Motor neuron (in vitro differentiated cells): ENCODE data around the gene MAD1L1. TPM values are rescaled to one million over a fixed set of nuclear protein-coding genes. Genes with fewer than 3 reads are reported as not detected.

Experiments used
- ATAC-seq, 8 experiments: fragments of 200-7000 bp; cut with Tn5 transposase; replicated peaks in 6 of 8; 2 replicates each; pipeline ENCODE4 v1.8.0; 2021; ENCODE audit warnings: mild to moderate bottlenecking in 8 of 8, moderate library complexity in 8 of 8
- H3K27ac ChIP-seq, 2 donors: fragments of 250-450 bp; sonication (Bioruptor Pico); 2 replicates each; pipeline ENCODE4 v1.9.0; 2021; ENCODE audit warnings: antibody characterized with exemption in 2 of 2, mild to moderate bottlenecking in 2 of 2, moderate library complexity in 1 of 2
- H3K4me1 ChIP-seq, 2 donors: fragments of 250-450 bp; sonication (Bioruptor Pico); replicated peaks in 1 of 2; 2 replicates each; pipeline ENCODE4 v1.6.1; 2021; ENCODE audit warnings: antibody characterized with exemption in 2 of 2, mild to moderate bottlenecking in 2 of 2, moderate library complexity in 1 of 2
- H3K4me3 ChIP-seq, 5 donors: fragments of 250-450 bp; sonication (Bioruptor Pico); 2 replicates each; pipeline ENCODE4 v1.9.0; 2021; ENCODE audit warnings: antibody characterized with exemption in 5 of 5, mild to moderate bottlenecking in 5 of 5, moderate library complexity in 4 of 5
- WGBS, 10 experiments: fragments of 450-650 bp; shearing (Covaris generic); methylation state at CpG; one replicate each; pipeline ENCODE4 v1.0.0; 2022; 5-methylcytosine and 5-hydroxymethylcytosine counted together
- in situ Hi-C, 9 experiments: fragments of 400-800 bp; cut with MboI; loops; one replicate each; pipeline ENCODE4 v1.15.0; 2021; ENCODE audit warnings: low sequenced_read_pairs in 9 of 9, low pct_unique_long_range_greater_than_20kb in 2 of 9; ENCODE audit not compliant: unreplicated experiment in 9 of 9
- total RNA-seq, 8 experiments: library from RNA; unstranded; fragments of 300-600 nt; gene quantifications; 2 replicates each; pipeline versions ENCODE4 v1.2.3 to v1.2.4, GENCODE V29; 2022

Gene MAD1L1
- 10 to 100 TPM; 24.0 to 68.8 (median 32.4) TPM for total RNA-seq

DNA sequence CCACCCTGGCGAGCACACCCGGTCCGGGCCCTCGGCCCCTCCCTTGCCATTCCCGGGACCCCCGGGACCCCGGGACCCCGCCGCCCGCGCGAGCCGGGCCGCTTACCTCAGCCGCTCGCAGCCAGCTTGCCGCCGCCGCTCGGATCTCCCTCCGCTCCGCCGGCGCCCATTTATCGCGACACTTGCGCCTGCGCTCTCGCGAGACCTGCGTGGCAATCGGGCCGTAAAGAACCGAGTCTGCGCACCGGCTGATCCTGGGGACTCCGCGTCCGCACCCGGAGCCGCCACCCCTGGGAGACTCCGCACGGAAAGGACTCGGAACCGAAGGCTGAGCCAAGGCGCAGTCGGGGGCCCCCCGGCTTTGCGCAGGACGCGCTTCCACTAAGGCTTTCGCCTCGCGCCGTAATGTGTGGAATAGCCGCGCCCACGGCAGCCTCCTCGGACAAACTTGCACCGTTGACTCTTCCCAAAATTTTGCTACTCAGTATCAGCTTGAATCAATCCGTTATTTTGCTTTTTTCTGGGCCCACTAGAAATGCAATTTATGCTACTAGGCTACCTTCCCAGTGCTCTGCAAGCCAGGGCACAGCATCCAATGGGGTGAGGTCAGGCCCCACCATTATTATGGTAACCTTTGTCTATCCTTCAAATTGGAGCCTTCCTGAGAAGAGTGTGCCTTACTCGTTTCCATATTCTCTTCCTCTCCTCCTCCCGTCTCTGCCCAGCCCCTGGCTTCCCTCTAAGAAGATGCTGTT, at the start of gene MAD1L1:
MAD1L1 (minus strand) TSS at position 180 of the 755 bp plus-strand sequence. CDS start 2,812 bp downstream, outside the sequence.
- ATAC-seq, result peak; percentile 84 to 96 (median 92)
- 0 to 2% (median 0%) methylated on average over 1 to 23 of the region's 63 CpGs; no CpG with 5 or more reads in 3 of the 10 experiments for WGBS, 10 experiments
- in situ Hi-C loops, result loop anchor here in 1 of 9 experiments (25.0 kb wide), 1 partner anchor 571 kb away; the partner anchor contains the start of gene ELFN1
- peaks cover 3 to 6% of the 10 kb centered on the region in 2 donors for H3K4me1 ChIP-seq
- peak within 1 kb of the TSS; percentile 62 to 67 for H3K27ac ChIP-seq
- peak within 1 kb of the TSS; percentile 65 to 92 (median 87) for H3K4me3 ChIP-seq

DNA sequence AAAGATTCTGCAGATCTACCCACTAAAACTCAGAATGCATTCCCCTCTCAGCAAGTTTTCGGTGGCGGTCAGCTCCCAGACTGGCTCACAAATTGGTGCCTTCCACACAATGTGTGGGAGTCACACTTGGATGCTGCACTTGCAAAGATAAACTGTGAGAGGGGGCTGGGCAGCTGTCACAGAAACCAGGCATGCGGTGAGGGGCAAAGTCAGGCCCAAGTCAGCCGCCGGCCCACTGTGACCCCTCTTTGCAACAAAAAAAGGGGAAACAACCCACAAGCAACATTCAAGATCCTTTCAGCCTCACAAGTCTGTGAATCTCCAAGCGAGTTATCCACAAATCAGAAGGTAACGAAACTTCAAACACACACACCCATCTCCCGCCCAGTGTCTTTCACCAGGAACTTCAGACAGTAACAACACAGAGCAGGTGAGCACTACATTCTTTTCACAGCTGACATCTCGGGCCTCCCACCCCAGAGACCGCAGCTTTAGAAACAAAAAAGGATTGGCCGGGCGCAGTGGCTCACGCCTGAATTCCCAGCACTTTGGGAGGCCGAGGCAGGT, 49.5 kb upstream of the MAD1L1 start:
- Histone ChIP-seq H3K4me1 (peaks cover 10 to 21% of the 10 kb centered on the region in 2 donors), H3K4me3 (no peak overlapping the region), H3K27ac (no peak overlapping the region)
- WGBS, 10 experiments, result 62 to 100% (median 80%) methylated on average over 1 to 5 of the region's 14 CpGs; no CpG with 5 or more reads in 5 of the 10 experiments
- in situ Hi-C loops, result no loop called here
- no peak for ATAC-seq

DNA sequence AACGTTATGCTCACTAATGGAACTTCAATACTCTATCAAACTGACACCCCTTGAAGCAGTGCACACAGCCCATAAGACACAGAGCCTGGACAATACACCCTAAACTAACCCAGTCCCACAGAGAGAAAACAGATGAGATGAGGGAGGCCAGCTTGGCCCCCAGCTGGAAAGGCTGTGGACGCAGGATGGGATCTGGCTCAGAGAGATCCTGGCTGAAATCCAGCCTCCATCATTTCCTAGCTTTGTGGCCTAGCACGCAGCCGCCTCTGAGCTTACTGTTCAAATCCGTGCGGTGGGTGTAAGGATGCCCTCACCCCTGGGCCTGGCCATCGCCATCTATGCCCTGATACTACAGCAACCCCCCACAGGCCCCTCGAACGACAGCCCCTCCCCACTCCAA, 48.8 kb upstream of the MAD1L1 start:
- Histone ChIP-seq H3K4me3 (no peak overlapping the region), H3K27ac (no peak overlapping the region), H3K4me1 (peaks cover 10 to 21% of the 10 kb centered on the region in 2 donors)
- 0 to 50% (median 34%) methylated on average over 1 of the region's 9 CpGs; no CpG with 5 or more reads in 4 of the 10 experiments for WGBS, 10 experiments
- in situ Hi-C loops, result no loop called here
- ATAC-seq, result peak in 5 of 8 experiments; percentile 18 to 49 (median 25)

DNA sequence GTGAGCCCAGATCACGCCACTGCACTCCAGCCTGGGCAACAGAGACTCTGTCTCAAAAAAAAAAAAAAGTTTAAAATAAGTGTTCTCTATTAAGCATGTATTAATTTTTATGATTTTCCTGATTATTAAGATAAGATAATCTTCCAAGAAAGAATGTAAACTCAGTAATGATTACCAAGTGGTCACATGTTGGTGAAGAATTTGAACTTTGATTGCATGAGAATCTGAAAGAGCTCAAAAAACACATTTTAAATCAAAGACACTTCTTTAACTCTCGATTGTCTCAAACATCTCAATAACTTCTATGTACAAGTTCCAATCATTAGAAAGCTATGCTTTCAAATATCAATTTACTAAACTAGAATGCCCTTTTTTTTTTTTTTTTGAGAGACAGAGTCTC, 47.7 kb upstream of the MAD1L1 start:
- WGBS, 10 experiments, result 67 to 100% (median 100%) methylated on average over 1 to 2 of the region's 2 CpGs; no CpG with 5 or more reads in 1 of the 10 experiments
- no peak overlapping the region for H3K27ac ChIP-seq

DNA sequence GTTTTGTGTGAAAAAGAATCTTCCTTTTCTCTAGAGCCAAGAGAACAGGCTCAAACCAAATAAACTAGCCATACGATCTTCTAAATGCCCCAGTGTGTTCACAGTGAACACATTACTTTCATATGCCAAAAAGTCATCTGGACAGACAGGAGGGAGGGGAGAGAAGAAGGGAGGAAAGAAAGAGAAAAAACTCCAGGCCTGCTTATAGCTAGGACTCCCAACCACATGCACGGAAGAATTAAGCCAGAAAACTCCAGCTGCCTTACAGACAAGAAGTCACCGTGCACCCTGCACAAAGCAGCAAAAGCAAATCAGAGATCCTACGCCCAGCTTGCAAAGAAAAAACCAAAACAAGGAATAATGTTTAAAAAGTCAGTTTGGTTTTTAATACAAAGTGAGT, 47.2 kb upstream of the MAD1L1 start:
- 60 to 100% (median 77%) methylated on average over 1 to 4 of the region's 4 CpGs for WGBS, 10 experiments
- no peak overlapping the region for H3K27ac ChIP-seq
- ATAC-seq, result peak in 2 of 8 experiments; percentile 36 to 64
- H3K4me1 ChIP-seq, result peaks cover 10 to 21% of the 10 kb centered on the region in 2 donors
- in situ Hi-C loops, result no loop called here
- no peak overlapping the region for H3K4me3 ChIP-seq

More for the DNA sequence above, 47.7 kb upstream of the MAD1L1 start:
- Histone ChIP-seq H3K4me1 (peaks cover 10 to 21% of the 10 kb centered on the region in 2 donors), H3K4me3 (no peak overlapping the region)
- in situ Hi-C loops, result no loop called here
- no peak for ATAC-seq

DNA sequence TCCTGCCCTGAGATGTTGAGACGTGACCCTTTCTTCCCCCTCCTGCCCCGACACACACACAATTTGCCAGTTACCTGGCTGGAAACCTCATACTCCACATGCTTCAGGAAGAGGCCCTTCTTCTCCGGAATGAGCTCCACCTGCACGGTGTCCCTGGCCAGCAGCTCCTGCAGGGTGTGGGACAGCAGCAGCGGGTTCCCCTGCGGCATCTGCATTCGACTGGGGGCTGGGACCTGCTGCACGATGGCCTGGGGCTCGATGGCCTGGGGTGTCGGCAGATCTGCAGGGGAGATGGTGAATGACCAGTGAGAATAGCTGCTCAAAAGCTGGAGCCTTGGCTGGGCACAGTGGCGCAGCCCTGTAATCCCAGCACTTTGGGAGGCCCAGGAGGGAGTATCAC, 45.3 kb upstream of the MAD1L1 start:
- in situ Hi-C loops, result no loop called here
- WGBS, 10 experiments, result 80 to 100% methylated on average over 3 to 6 of the region's 11 CpGs; no CpG with 5 or more reads in 8 of the 10 experiments
- Histone ChIP-seq H3K4me3 (no peak overlapping the region), H3K27ac (no peak overlapping the region), H3K4me1 (peaks cover 10 to 21% of the 10 kb centered on the region in 2 donors)
- no peak for ATAC-seq

DNA sequence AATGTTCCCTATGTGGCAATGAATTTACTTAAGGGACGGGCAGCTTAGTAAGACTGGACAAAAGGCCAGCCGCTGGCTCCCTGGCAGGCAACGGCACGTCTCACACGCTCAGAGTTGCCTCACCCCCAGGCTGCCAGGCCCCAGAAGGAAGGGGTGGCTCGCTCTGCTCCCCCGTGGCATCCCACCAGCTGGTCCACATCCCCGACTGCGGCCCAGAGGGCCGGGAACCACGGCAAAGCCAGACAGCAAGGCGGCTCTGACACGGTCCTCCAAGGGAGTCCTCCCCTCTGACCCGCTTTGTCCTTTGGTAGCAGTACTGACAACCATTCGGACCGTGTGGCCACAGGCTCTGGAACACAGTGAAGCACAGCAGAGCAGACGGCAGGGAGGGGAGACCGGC, 43.4 kb upstream of the MAD1L1 start:
- WGBS, 10 experiments, result 80 to 100% (median 98%) methylated on average over 1 to 8 of the region's 18 CpGs; no CpG with 5 or more reads in 6 of the 10 experiments

DNA sequence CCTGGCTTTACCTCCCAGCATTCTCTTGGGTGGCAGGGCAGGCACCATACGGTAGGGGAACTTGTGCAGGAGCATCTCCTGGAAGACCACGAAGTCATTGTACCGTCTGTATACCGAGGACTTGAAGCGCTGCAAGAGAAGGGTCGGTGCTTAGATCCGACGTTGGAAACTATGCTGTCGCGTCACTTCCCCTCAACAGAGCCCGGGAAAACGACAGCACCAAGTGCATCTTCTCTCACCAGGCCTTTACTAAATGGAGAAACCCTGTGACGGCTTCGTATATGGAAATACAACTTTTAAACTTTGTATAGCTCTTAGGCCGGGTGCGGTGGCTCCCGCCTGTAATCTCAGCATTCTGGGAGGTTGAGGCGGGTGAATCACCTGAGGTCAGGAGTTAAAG, 42.4 kb upstream of the MAD1L1 start:
- 73 to 94% (median 81%) methylated on average over 3 to 13 of the region's 18 CpGs; no CpG with 5 or more reads in 5 of the 10 experiments for WGBS, 10 experiments
- Histone ChIP-seq H3K4me3 (no peak overlapping the region), H3K27ac (no peak overlapping the region), H3K4me1 (peaks cover 2 to 7% of the 10 kb centered on the region in 2 donors)
- in situ Hi-C loops, result no loop called here
- ATAC-seq, result no peak

More for the DNA sequence above, 43.4 kb upstream of the MAD1L1 start:
- in situ Hi-C loops, result no loop called here
- no peak for ATAC-seq
- no peak overlapping the region for H3K4me3 ChIP-seq
- no peak overlapping the region for H3K27ac ChIP-seq
- H3K4me1 ChIP-seq, result peaks cover 2 to 8% of the 10 kb centered on the region in 2 donors

DNA sequence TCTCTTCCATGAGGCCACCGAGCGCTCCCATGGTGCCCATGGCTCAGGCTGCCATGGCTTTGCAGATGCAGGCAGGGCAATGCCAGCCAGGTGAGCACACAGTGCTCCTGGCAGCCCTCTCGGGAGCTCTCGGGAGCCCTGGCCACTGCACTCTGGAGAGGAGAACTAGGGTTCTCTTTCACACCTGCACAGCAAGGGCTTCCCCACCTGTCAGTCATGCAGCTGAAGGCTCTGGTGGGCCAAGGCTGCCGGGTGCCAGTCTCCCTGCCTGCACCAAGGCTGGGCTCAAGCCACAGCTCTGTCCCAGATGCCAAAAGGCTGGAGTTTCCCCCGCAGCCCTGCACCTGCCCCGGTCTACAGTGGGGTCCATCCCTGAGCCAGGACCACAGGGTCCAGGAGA, 41.9 kb upstream of the MAD1L1 start:
- Histone ChIP-seq H3K4me3 (no peak overlapping the region), H3K4me1 (peaks cover under 1 to 4% of the 10 kb centered on the region in 2 donors), H3K27ac (no peak overlapping the region)
- in situ Hi-C loops, result no loop called here
- ATAC-seq, result no peak
- WGBS, 10 experiments, result 50 to 100% methylated on average over 1 to 2 of the region's 7 CpGs; no CpG with 5 or more reads in 8 of the 10 experiments

DNA sequence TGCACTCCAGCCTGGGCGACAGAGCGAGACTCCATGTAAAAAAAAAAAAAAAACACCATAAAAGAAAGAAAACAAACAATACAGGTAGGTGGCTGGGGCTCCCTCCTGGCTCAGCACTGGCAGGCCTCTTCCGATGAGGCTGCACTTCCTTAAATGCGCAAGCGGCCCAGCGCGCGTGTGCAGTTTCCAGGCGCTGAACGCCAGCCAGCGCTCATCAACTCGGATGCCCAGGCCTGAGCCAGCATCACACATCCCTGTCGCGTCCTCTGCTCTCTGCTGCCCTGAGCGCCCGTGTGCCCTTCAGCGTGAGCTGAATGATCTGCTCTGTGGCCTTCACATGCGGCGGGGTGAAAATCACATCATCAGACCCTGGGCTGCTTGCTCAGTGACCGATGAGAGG, 41.1 kb upstream of the MAD1L1 start:
- 93 to 100% (median 96%) methylated on average over 1 to 14 of the region's 20 CpGs; no CpG with 5 or more reads in 5 of the 10 experiments for WGBS, 10 experiments
- ATAC-seq, result no peak
- H3K4me1 ChIP-seq, result no peaks in the 10 kb centered on the region
- in situ Hi-C loops, result no loop called here
- H3K27ac ChIP-seq, result no peak overlapping the region
- no peak overlapping the region for H3K4me3 ChIP-seq

DNA sequence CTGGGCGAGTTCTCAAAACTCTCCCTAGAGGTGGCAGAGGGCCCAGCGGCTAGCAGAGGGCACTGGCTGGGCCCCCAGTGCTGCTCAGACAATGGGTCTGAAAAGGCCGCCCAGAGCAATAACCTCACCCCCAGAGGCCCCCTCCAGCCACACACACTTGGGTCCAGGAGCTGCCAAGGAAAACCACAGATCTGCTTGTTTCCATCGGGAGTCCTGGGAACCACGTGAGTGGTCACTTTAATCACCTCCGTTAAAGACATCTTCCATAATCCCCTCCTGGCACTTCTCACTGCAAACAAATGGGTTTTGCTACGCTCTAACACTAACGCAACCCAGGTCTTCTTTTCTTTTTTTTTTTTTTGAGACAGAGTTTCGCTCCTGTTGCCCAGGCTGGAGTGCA, 39.3 kb upstream of the MAD1L1 start:
- Histone ChIP-seq H3K27ac (no peak overlapping the region), H3K4me3 (no peak overlapping the region), H3K4me1 (no peaks in the 10 kb centered on the region)
- in situ Hi-C loops, result no loop called here
- no peak for ATAC-seq
- 90 to 100% (median 100%) methylated on average over 1 to 3 of the region's 9 CpGs; no CpG with 5 or more reads in 5 of the 10 experiments for WGBS, 10 experiments

DNA sequence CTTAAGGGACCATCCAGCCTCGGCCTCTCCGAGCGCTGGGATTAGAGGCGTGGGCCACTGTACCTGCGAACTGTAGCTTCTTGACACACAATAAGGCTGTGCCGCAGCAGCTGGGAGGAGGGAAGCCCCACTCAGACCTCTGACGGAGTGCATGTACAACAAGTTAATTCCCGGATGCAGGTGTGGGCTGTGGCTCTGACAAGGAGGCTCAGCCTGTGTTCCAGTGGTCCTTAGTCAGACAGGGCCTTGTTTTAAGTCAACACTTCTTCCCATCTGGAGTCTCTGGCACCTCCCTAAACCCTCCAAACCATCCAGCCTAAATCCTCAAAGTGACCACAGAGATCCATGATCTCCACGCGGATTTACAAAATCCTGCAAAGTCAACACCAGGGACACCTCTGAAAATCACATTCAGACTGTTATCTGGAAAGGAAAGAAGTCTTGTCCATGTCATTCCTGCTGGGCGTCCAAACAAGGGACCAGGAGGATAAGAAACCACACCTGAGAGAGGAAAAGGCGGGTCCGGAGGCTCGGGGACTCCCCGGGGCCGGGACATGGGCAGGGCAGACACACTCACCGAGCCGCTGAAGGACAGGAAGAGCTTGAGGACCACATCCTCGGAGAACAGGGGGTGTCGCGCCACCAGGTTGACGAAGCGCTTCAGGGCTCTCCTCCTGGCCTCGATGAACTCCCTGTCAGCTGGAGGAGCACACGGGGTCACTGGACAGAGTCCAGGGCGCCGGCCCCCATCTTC, 38.7 kb upstream of the MAD1L1 start:
- in situ Hi-C loops, result no loop called here
- WGBS, 10 experiments, result 43 to 100% (median 83%) methylated on average over 1 to 12 of the region's 27 CpGs; no CpG with 5 or more reads in 2 of the 10 experiments
- ATAC-seq, result no peak

DNA sequence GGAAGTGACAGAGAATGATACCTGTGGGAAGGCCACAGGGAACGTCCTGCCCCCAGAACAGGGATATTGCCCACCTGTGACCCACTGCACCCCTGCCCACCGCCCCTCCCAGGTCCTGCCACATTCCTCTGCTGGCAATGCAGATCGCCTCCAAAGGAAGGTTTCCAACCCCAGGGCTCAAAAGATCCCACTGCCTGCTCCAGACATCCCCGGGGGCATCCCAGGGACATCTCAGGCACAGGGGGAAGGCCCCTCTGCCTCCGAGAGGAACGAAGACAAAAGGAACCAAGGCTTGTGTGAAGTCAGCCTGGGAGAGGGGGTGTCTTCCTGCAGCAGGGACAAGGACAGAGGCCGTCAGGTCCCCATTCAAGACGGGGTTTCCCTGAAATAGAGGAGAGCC, 37.8 kb upstream of the MAD1L1 start:
- 82 to 100% (median 94%) methylated on average over 2 to 4 of the region's 8 CpGs; no CpG with 5 or more reads in 5 of the 10 experiments for WGBS, 10 experiments
- Histone ChIP-seq H3K27ac (no peak overlapping the region), H3K4me3 (no peak overlapping the region), H3K4me1 (no peaks in the 10 kb centered on the region)
- ATAC-seq, result no peak
- in situ Hi-C loops, result no loop called here

More for the DNA sequence above, 38.7 kb upstream of the MAD1L1 start:
- no peak overlapping the region for H3K27ac ChIP-seq
- no peaks in the 10 kb centered on the region for H3K4me1 ChIP-seq
- H3K4me3 ChIP-seq, result no peak overlapping the region
